Ovary (tissue), 9 donors: ENCODE measurements around the gene CDC42EP2. TPM values are rescaled to one million over a fixed set of nuclear protein-coding genes. Genes with fewer than 3 reads are reported as not detected.

Experiments used
- DNase-seq, 5 donors: peaks; one replicate each; pipeline ENCODE4 v3.0.0-alpha.2; 2019 to 2020
- H3K27ac ChIP-seq, 2 donors: fragments of 200-600 bp; one replicate each; pipeline versions ENCODE4 v1.5.1 to v1.8.0; 2019 to 2022
- H3K27me3 ChIP-seq: fragments of 200-600 bp; one replicate; pipeline ENCODE4 v1.8.0; 2022
- H3K36me3 ChIP-seq: fragments of 200-600 bp; sonication (generic); one replicate; pipeline ENCODE4 v1.5.1; 2019
- H3K4me1 ChIP-seq: one replicate; pipeline ENCODE4 v1.8.1; 2013; ENCODE audit warnings: mild to moderate bottlenecking, moderate library complexity; ENCODE audit not compliant: insufficient read depth
- H3K4me3 ChIP-seq: fragments of 200-600 bp; sonication (generic); one replicate; pipeline ENCODE4 v1.5.1; 2017
- H3K9me3 ChIP-seq, 2 donors: fragments of 200-600 bp in 1 of 2; sonication (generic) in 1 of 2; one replicate each; pipeline versions ENCODE4 v1.5.1 to v1.8.1; 2013 to 2019; ENCODE audit warnings: mild to moderate bottlenecking in 1 of 2, moderate library complexity in 1 of 2
- EP300 ChIP-seq: sonication (generic); formaldehyde crosslinking; IDR thresholded peaks from one replicate; pipeline ENCODE4 v1.6.1; 2017; ENCODE audit warnings: antibody characterized with exemption
- POLR2A ChIP-seq: fragments of 450-650 bp; IDR thresholded peaks from one replicate; pipeline ENCODE4 v1.6.1; 2017; ENCODE audit warnings: antibody characterized with exemption, mild to moderate bottlenecking, moderate library complexity
- WGBS, 3 donors: extraction: QIAGEN DNeasy Blood & Tissue Kit in 1 of 3; methylation state at CpG; one replicate each; pipeline versions ENCODE4 v1.1.5 to v1.1.7; 2013 to 2017; 5-methylcytosine and 5-hydroxymethylcytosine counted together
- intact Hi-C, 4 donors: fragments of 100-400 bp; cut with DNase I; formaldehyde crosslinking; loops; one replicate each; pipeline versions ENCODE4 v1.11.0 to v1.15.1; 2022 to 2023
- polyA plus RNA-seq, 2 donors: library from polyadenylated mRNA; stranded (reverse); fragments of 200-250 nt in 1 of 2; fragments of 350-450 nt in 1 of 2; fragmentation: Illumina TruSeq in 1 of 2; extraction: RNeasy Lipid Tissue Mini Kit (QIAGEN cat#74804) in 1 of 2; gene quantifications; one replicate each; pipeline ENCODE4 v1.2.3, GENCODE V29; 2013 to 2014
- total RNA-seq, 7 donors: library from RNA; depleted of rRNA in 2 of 7; stranded (reverse); fragments of >200 nt in 2 of 7; fragmentation: NEBNext Ultra II Directional in 3 of 7; extraction: Animal tissue kit (Norgen Biotek cat#: 25700) in 3 of 7; gene quantifications; one replicate each; pipeline versions ENCODE4 v1.1.0 to v1.2.4, GENCODE V29; 2016 to 2023
- TF ChIP-seq, protein P1 (sequence below), 3 donors: fragments of 450-650 bp in 2 of 3; fragments of 200-600 bp in 1 of 3; IDR thresholded peaks; one replicate each; pipeline versions ENCODE4 v1.5.1 to v1.8.0; 2016 to 2022; ENCODE audit warnings: antibody characterized with exemption in 3 of 3, mild to moderate bottlenecking in 1 of 3
- donor health status: DM: no; HTN: no; CAD: no; lungs with moderate emphysema.
- donor health status: DM: no; HTN: no; CAD: no.
- donor health status: Bipolar disorder and iron deficiency.
- donor health status: DM: yes; HTN: yes; CAD: no.
- donor health status: DM: no; HTN: no; CAD: no.
- donor health status: DM: yes; HTN: yes; CAD: no.

Gene CDC42EP2
- total and polyA plus RNA-seq, 9 donors: 0.48 to 46.9 (median 19.9) TPM

GRCh38 chr11:65321828-65322485 lies 7.3 kb downstream of the CDC42EP2 start:
- Histone ChIP-seq H3K9me3 (no peaks in the 10 kb centered on the region), H3K4me3 (no peak overlapping the region), H3K27me3 (no peaks in the 10 kb centered on the region), H3K27ac (no peak overlapping the region), H3K36me3 (no peaks in the 10 kb centered on the region), H3K4me1 (peaks cover under 1% of the 10 kb centered on the region)
- DNase-seq: no peak
- TF ChIP-seq EP300 (no peak), POLR2A (no peak)
- TF ChIP-seq, protein P1, sequence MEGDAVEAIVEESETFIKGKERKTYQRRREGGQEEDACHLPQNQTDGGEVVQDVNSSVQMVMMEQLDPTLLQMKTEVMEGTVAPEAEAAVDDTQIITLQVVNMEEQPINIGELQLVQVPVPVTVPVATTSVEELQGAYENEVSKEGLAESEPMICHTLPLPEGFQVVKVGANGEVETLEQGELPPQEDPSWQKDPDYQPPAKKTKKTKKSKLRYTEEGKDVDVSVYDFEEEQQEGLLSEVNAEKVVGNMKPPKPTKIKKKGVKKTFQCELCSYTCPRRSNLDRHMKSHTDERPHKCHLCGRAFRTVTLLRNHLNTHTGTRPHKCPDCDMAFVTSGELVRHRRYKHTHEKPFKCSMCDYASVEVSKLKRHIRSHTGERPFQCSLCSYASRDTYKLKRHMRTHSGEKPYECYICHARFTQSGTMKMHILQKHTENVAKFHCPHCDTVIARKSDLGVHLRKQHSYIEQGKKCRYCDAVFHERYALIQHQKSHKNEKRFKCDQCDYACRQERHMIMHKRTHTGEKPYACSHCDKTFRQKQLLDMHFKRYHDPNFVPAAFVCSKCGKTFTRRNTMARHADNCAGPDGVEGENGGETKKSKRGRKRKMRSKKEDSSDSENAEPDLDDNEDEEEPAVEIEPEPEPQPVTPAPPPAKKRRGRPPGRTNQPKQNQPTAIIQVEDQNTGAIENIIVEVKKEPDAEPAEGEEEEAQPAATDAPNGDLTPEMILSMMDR (IDR thresholded peaks at IDR 0.05): no peak
- WGBS, 3 donors: 39 to 41% (median 41%) methylated on average over 13 of the region's 13 CpGs
- intact Hi-C loops: loop anchor here in 1 of 4 donors (2.0 kb wide), 1 partner anchor 49 kb away; no protein-coding TSS in a partner anchor

GRCh38 chr11:65323813-65324212 lies 9.1 kb downstream of the CDC42EP2 start:
- intact Hi-C loops: loop anchor here in 1 of 4 donors (2.0 kb wide), 1 partner anchor 51 kb away; no protein-coding TSS in a partner anchor
- Histone ChIP-seq H3K4me3 (no peak overlapping the region), H3K27ac (peak overlapping the region in 1 of 2 donors; percentile 16), H3K27me3 (no peaks in the 10 kb centered on the region), H3K9me3 (no peaks in the 10 kb centered on the region), H3K36me3 (no peaks in the 10 kb centered on the region), H3K4me1 (no peaks in the 10 kb centered on the region)
- DNase-seq: peak in 1 of 5 donors; percentile 53
- TF ChIP-seq, protein P1 (IDR thresholded peaks at IDR 0.05): no peak
- TF ChIP-seq EP300: no peak
- no peak for TF ChIP-seq POLR2A
- 44 to 48% (median 45%) methylated on average over 12 of the region's 12 CpGs for WGBS, 3 donors

DNA sequence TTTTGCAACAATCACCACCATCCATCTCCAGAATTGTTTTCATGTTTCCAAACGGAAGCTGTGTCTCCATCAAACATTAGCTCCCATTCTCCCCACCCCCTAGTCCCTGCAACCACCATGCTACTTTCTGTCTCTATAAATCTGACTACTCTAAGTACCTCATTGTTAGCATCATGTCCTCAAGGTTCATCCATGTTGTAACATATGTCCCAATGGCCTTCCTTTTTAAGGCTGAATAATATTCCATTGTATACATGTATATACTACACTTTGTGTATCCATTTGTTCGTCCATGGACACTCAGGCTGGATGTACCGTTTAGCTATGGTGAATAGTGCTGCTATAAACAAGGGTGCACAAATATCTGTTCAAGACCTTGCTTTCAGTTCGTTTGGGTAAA lies 10.8 kb downstream of the CDC42EP2 start:
- TF ChIP-seq, protein P1 (IDR thresholded peaks at IDR 0.05): no peak
- TF ChIP-seq POLR2A: no peak
- TF ChIP-seq EP300: no peak
- no peaks in the 10 kb centered on the region for H3K27me3 ChIP-seq
- no peak overlapping the region for H3K4me3 ChIP-seq
- intact Hi-C loops: no loop called here
- no peaks in the 10 kb centered on the region for H3K9me3 ChIP-seq
- whole genome bisulfite sequencing, 3 donors: 58 to 72% (median 66%) methylated on average over 4 of the region's 4 CpGs
- H3K4me1 ChIP-seq: no peaks in the 10 kb centered on the region
- no peak overlapping the region for H3K27ac ChIP-seq
- no peaks in the 10 kb centered on the region for H3K36me3 ChIP-seq
- no peak for DNase-seq

GRCh38 chr11:65327021-65327420 lies 12.4 kb downstream of the CDC42EP2 start:
- TF ChIP-seq POLR2A (no peak), EP300 (no peak)
- TF ChIP-seq, protein P1 (IDR thresholded peaks at IDR 0.05): no peak
- no peaks in the 10 kb centered on the region for H3K36me3 ChIP-seq
- H3K9me3 ChIP-seq: no peaks in the 10 kb centered on the region
- H3K27ac ChIP-seq: no peak overlapping the region
- no peak for DNase-seq
- intact Hi-C loops: no loop called here
- no peaks in the 10 kb centered on the region for H3K27me3 ChIP-seq
- WGBS, 3 donors: 69 to 84% (median 69%) methylated on average over 8 of the region's 8 CpGs
- no peak overlapping the region for H3K4me3 ChIP-seq
- no peaks in the 10 kb centered on the region for H3K4me1 ChIP-seq
